HepG2 (cell line): ENCODE measurements around the gene NOXO1. TPM values are rescaled to one million over a fixed set of nuclear protein-coding genes. Genes with fewer than 3 reads are reported as not detected.

Source experiments
- AFF4 ChIP-seq: sonication (generic); formaldehyde crosslinking; IDR thresholded peaks from 2 replicates; pipeline ENCODE4 v1.4.0; 2020; ENCODE audit warnings: missing genetic modification reagents
- AHR ChIP-seq: IDR thresholded peaks from 2 replicates; pipeline ENCODE4 v1.6.1; 2018; ENCODE audit warnings: missing genetic modification reagents, missing compliant biosample characterization
- ATF1 ChIP-seq: IDR thresholded peaks from 2 replicates; pipeline ENCODE4 v1.6.1; 2016; ENCODE audit warnings: mild to moderate bottlenecking, control low read depth
- ATF7 ChIP-seq, 2 experiments: fragments of 450-650 bp in 1 of 2; sonication (generic) in 1 of 2; formaldehyde crosslinking in 1 of 2; IDR thresholded peaks; 2 replicates each; pipeline versions ENCODE4 v1.4.0 to v1.6.1; 2016 to 2020; ENCODE audit warnings: antibody characterized with exemption in 1 of 2, mild to moderate bottlenecking in 1 of 2, missing genetic modification reagents in 1 of 2
- CBX2 ChIP-seq, 2 experiments: fragments of 200-600 bp in 1 of 2; sonication (generic); formaldehyde crosslinking in 1 of 2; IDR thresholded peaks; 2 replicates each; pipeline versions ENCODE4 v1.7.0 to v1.8.1; 2018 to 2022; ENCODE audit warnings: low read depth in 2 of 2, low read length in 1 of 2, mild to moderate bottlenecking in 1 of 2, missing genetic modification reagents in 1 of 2
- ELF3 ChIP-seq: IDR thresholded peaks from 2 replicates; pipeline ENCODE4 v1.6.1; 2016; ENCODE audit warnings: missing genetic modification reagents, missing compliant biosample characterization
- GLI4 ChIP-seq: sonication (generic); formaldehyde crosslinking; IDR thresholded peaks from 2 replicates; pipeline ENCODE4 v1.5.1; 2020; ENCODE audit warnings: missing genetic modification reagents, mild to moderate bottlenecking, moderate library complexity, borderline replicate concordance
- KAT8 ChIP-seq: IDR thresholded peaks from 2 replicates; pipeline ENCODE4 v1.6.1; 2016; ENCODE audit warnings: missing genetic modification reagents, missing compliant biosample characterization
- NKX3-1 ChIP-seq: sonication (generic); formaldehyde crosslinking; IDR thresholded peaks from 2 replicates; pipeline ENCODE4 v1.5.0; 2020; ENCODE audit warnings: missing genetic modification reagents
- PCBP1 ChIP-seq: fragments of 200-400 bp; formaldehyde crosslinking; IDR thresholded peaks from 2 replicates; pipeline ENCODE4 v1.6.1; 2017; ENCODE audit warnings: mild to moderate bottlenecking, low read depth, low read length, borderline replicate concordance
- PRDM10 ChIP-seq: sonication (generic); formaldehyde crosslinking; IDR thresholded peaks from 2 replicates; pipeline ENCODE4 v1.4.0; 2020; ENCODE audit warnings: low read depth, missing genetic modification reagents
- RAD51 ChIP-seq: fragments of 450-650 bp; IDR thresholded peaks from 2 replicates; pipeline ENCODE4 v1.6.1; 2016; ENCODE audit warnings: borderline replicate concordance
- SMAD9 ChIP-seq: sonication (generic); formaldehyde crosslinking; IDR thresholded peaks from 2 replicates; pipeline ENCODE4 v1.5.1; 2020; ENCODE audit warnings: mild to moderate bottlenecking, missing genetic modification reagents
- SMARCC2 ChIP-seq: fragments of 450-650 bp; IDR thresholded peaks from 2 replicates; pipeline ENCODE4 v1.6.1; 2017; ENCODE audit warnings: antibody characterized with exemption, mild to moderate bottlenecking
- ZBTB33 ChIP-seq: sonication (generic); formaldehyde crosslinking; IDR thresholded peaks from 2 replicates; pipeline ENCODE4 v1.4.0; 2020; ENCODE audit warnings: missing genetic modification reagents
- ZNF343 ChIP-seq: sonication (generic); formaldehyde crosslinking; IDR thresholded peaks from 2 replicates; pipeline ENCODE4 v1.4.0; 2020; ENCODE audit warnings: mild to moderate bottlenecking, missing genetic modification reagents
- ZNF484 ChIP-seq: sonication (generic); formaldehyde crosslinking; IDR thresholded peaks from 2 replicates; pipeline ENCODE4 v1.5.1; 2020; ENCODE audit warnings: mild to moderate bottlenecking, low read depth, missing genetic modification reagents, borderline replicate concordance
- ZNF570 ChIP-seq: sonication (generic); formaldehyde crosslinking; IDR thresholded peaks from 2 replicates; pipeline ENCODE4 v1.4.0; 2020; ENCODE audit warnings: mild to moderate bottlenecking, missing genetic modification reagents, borderline replicate concordance
- ZNF652 ChIP-seq: IDR thresholded peaks from 2 replicates; pipeline ENCODE4 v1.6.1; 2016; ENCODE audit warnings: low read depth, borderline replicate concordance
- polyA plus RNA-seq, 8 experiments: library from polyadenylated mRNA; depleted of rRNA in 3 of 8; stranded (reverse) in 7 of 8; unstranded in 1 of 8; fragments of >200 nt; fragmentation: Illumina TruSeq in 4 of 8; extraction: Trizol in 4 of 8; gene quantifications; 2 replicates each; pipeline versions ENCODE4 v1.2.1 to v1.2.3, GENCODE V29; 2011 to 2016; ENCODE audit warnings: low read depth in 4 of 8, missing spikeins in 1 of 8, mixed read lengths in 1 of 8; ENCODE audit not compliant: insufficient read depth in 1 of 8
- total RNA-seq, 5 experiments: library from RNA; depleted of rRNA; stranded (reverse); fragments of >200 nt; fragmentation: Illumina TruSeq; extraction: Trizol; gene quantifications; 2 replicates each; pipeline ENCODE4 v1.2.3, GENCODE V29; 2016; ENCODE audit warnings: low read depth in 1 of 5

The NOXO1 gene
- total and polyA plus RNA-seq, 2 of the 13 experiments (the other 11 are each of a cell fraction or from before 2014, with no cell fraction given), result 0.69 to 1.4 TPM

- no peak for TF ChIP-seq CBX2 (IDR thresholded peaks at IDR 0.05; ENCODE audit: low read depth, low read length)
- TF ChIP-seq CBX2 (CRISPR knock-in tag; IDR thresholded peaks at IDR 0.05; ENCODE audit: low read depth), result no peak
- TF ChIP-seq ZNF484 (CRISPR knock-in tag), result no peak
- TF ChIP-seq SMAD9 (CRISPR knock-in tag), result no peak
- TF ChIP-seq NKX3-1 (CRISPR knock-in tag), result no peak
- no peak for TF ChIP-seq ATF7 (IDR thresholded peaks at IDR 0.05)
- TF ChIP-seq ATF7 (CRISPR knock-in tag; IDR thresholded peaks at IDR 0.05), result peak; percentile 61; the same call in 1 of the 2 replicates
- no peak for TF ChIP-seq ZNF570 (CRISPR knock-in tag)
- no peak for TF ChIP-seq AHR
- TF ChIP-seq SMARCC2, result no peak
- no peak for TF ChIP-seq RAD51
- 0 out of 2 replicates have a peak, but pooled peaks have one; percentile 25 for TF ChIP-seq GLI4 (CRISPR knock-in tag)
- TF ChIP-seq ZNF343, result 0 out of 2 replicates have a peak, but pooled peaks have one; percentile 52
- TF ChIP-seq PRDM10 (CRISPR knock-in tag), result peak; percentile 51; the same call in 1 of the 2 replicates
- no peak for TF ChIP-seq AFF4 (CRISPR knock-in tag)
- TF ChIP-seq ELF3 (CRISPR knock-in tag), result no peak
- no peak for TF ChIP-seq ZNF652
- 0 out of 2 replicates have a peak, but pooled peaks have one; percentile 22 for TF ChIP-seq PCBP1
- TF ChIP-seq KAT8 (CRISPR knock-in tag), result peak; percentile 69
- no peak for TF ChIP-seq ZBTB33
- TF ChIP-seq ATF1 (CRISPR knock-in tag), result no peak
Observed at GRCh38 chr16:1940273-1941161, 40.8 kb downstream of the NOXO1 start (continued).
